PC-3 (cell line): ENCODE results near the gene SPDEF.

Experiments
- EZH2 ChIP-seq: fragments of 300-600 bp; sonication (generic); IDR thresholded peaks from one replicate; pipeline ENCODE4 v1.6.1; 2017; ENCODE audit warnings: antibody characterized with exemption, mild to moderate bottlenecking, low read length; ENCODE audit not compliant: unreplicated experiment
- TF ChIP-seq, protein P1 (sequence below): fragments of 300-600 bp; sonication (generic); conservative IDR thresholded peaks from 2 replicates; pipeline ENCODE4 v1.5.1; 2017; ENCODE audit warnings: antibody characterized with exemption, low read depth, mild to moderate bottlenecking, low read length

GRCh38 chr6:34511214-34511914 lies 44.8 kb downstream of the SPDEF start:
- TF ChIP-seq, protein P1, sequence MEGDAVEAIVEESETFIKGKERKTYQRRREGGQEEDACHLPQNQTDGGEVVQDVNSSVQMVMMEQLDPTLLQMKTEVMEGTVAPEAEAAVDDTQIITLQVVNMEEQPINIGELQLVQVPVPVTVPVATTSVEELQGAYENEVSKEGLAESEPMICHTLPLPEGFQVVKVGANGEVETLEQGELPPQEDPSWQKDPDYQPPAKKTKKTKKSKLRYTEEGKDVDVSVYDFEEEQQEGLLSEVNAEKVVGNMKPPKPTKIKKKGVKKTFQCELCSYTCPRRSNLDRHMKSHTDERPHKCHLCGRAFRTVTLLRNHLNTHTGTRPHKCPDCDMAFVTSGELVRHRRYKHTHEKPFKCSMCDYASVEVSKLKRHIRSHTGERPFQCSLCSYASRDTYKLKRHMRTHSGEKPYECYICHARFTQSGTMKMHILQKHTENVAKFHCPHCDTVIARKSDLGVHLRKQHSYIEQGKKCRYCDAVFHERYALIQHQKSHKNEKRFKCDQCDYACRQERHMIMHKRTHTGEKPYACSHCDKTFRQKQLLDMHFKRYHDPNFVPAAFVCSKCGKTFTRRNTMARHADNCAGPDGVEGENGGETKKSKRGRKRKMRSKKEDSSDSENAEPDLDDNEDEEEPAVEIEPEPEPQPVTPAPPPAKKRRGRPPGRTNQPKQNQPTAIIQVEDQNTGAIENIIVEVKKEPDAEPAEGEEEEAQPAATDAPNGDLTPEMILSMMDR, result no peak
- TF ChIP-seq EZH2, result no peak
